ENCODE data around the gene TAF3. TPM values are rescaled to one million over a fixed set of nuclear protein-coding genes. Genes with fewer than 3 reads are reported as not detected.
"Not testable (repeated sequence)": the region's sequence is repeated elsewhere in the genome, so short reads cannot be mapped to it uniquely, and the experiment has no call there.

The TAF3 gene
- 3.3 and 4.1 TPM in 2 replicates for total RNA-seq
- 6.4 and 7.7 TPM in 2 replicates for polyA plus RNA-seq

- DNase-seq (ENCODE audit: low spot score), result peak; percentile 97
- peak within 1 kb of the TSS; percentile 44 for H3K27ac ChIP-seq
These were observed at the start of gene TAF3 for GRCh38 chr10:7818295-7819120. Gene TAF3, plus strand, starts transcription at chr10:7818505. Its CDS starts 205 bp downstream, at chr10:7818710.

GRCh38 chr10:7773845-7774801, 44.2 kb upstream of the TAF3 start:
- Histone ChIP-seq H3K4me3 (no peak overlapping the region), H3K27ac (no peak overlapping the region), H3K79me2 (no peaks in the 10 kb centered on the region), H3K27me3 (no peaks in the 10 kb centered on the region), H3K9me2 (replicated peaks; ENCODE audit: insufficient read depth) (no peaks in the 10 kb centered on the region), H4K20me1 (ENCODE audit: insufficient read depth, poor library complexity, severe bottlenecking) (no peaks in the 10 kb centered on the region), H2AFZ (no peak overlapping the region), H3K4me2 (no peak overlapping the region), H3K36me3 (replicated peaks; ENCODE audit: insufficient read depth, low read depth) (no peaks in the 10 kb centered on the region), H3K9me3 (ENCODE audit: low read depth) (no peaks in the 10 kb centered on the region), H3K4me1 (ENCODE audit: insufficient read depth) (no peaks in the 10 kb centered on the region)
- 85% methylated on average over 10 of the region's 10 CpGs for WGBS (ENCODE audit: low lambda C conversion rate, missing lambda C conversion rate)
- DNase-seq (ENCODE audit: low spot score), result no peak
- TF ChIP-seq EZH2phosphoT487 (IDR thresholded peaks at IDR 0.05; ENCODE audit: low read depth, severe bottlenecking, unreplicated experiment), result no peak

More at GRCh38 chr10:7818295-7819120, at the start of gene TAF3:
- no peaks in the 10 kb centered on the region for H4K20me1 ChIP-seq (ENCODE audit: insufficient read depth, poor library complexity, severe bottlenecking)
- no peaks in the 10 kb centered on the region for H3K9me3 ChIP-seq (ENCODE audit: low read depth)
- no peaks in the 10 kb centered on the region for H3K27me3 ChIP-seq
- no peaks in the 10 kb centered on the region for H3K36me3 ChIP-seq (replicated peaks; ENCODE audit: insufficient read depth, low read depth)
- peak within 1 kb of the TSS; percentile 94 for H3K4me2 ChIP-seq
- peaks cover 35% of the 10 kb centered on the region for H3K79me2 ChIP-seq
- WGBS (ENCODE audit: low lambda C conversion rate, missing lambda C conversion rate), result under 1% methylated on average over 77 of the region's 77 CpGs
- H2AFZ ChIP-seq, result peak within 1 kb of the TSS; percentile 94
- H3K4me1 ChIP-seq (ENCODE audit: insufficient read depth), result no peaks in the 10 kb centered on the region
- H3K9me2 ChIP-seq (replicated peaks; ENCODE audit: insufficient read depth), result no peaks in the 10 kb centered on the region
- H3K4me3 ChIP-seq, result peak within 1 kb of the TSS; percentile 78
- TF ChIP-seq CTCF (IDR thresholded peaks at IDR 0.05; ENCODE audit: poor library complexity) (no peak), EZH2phosphoT487 (IDR thresholded peaks at IDR 0.05; ENCODE audit: low read depth, severe bottlenecking, unreplicated experiment) (no peak), EZH2 (IDR thresholded peaks at IDR 0.05; ENCODE audit: borderline replicate concordance) (no peak)

- Histone ChIP-seq H2AFZ (no peak overlapping the region), H3K4me1 (ENCODE audit: insufficient read depth) (no peaks in the 10 kb centered on the region), H3K27me3 (no peaks in the 10 kb centered on the region), H3K4me3 (no peak overlapping the region), H3K36me3 (replicated peaks; ENCODE audit: insufficient read depth, low read depth) (no peaks in the 10 kb centered on the region), H3K79me2 (peaks cover 7% of the 10 kb centered on the region), H3K9me2 (replicated peaks; ENCODE audit: insufficient read depth) (no peaks in the 10 kb centered on the region), H3K4me2 (no peak overlapping the region), H4K20me1 (ENCODE audit: insufficient read depth, poor library complexity, severe bottlenecking) (no peaks in the 10 kb centered on the region), H3K9me3 (ENCODE audit: low read depth) (no peaks in the 10 kb centered on the region), H3K27ac (no peak overlapping the region)
- WGBS (ENCODE audit: low lambda C conversion rate, missing lambda C conversion rate), result 100% methylated on average over 2 of the region's 2 CpGs
- TF ChIP-seq EZH2 (IDR thresholded peaks at IDR 0.05; ENCODE audit: borderline replicate concordance) (no peak), CTCF (IDR thresholded peaks at IDR 0.05; ENCODE audit: poor library complexity) (no peak), EZH2phosphoT487 (IDR thresholded peaks at IDR 0.05; ENCODE audit: low read depth, severe bottlenecking, unreplicated experiment) (no peak)
- DNase-seq (ENCODE audit: low spot score), result no peak
These were observed 41.5 kb upstream of the TAF3 start for GRCh38 chr10:7776777-7777176.

GRCh38 chr10:7782194-7782593, 36.1 kb upstream of the TAF3 start:
- H3K4me1 ChIP-seq (ENCODE audit: insufficient read depth); H2AFZ ChIP-seq; H3K36me3 ChIP-seq (replicated peaks; ENCODE audit: insufficient read depth, low read depth); H3K4me2 ChIP-seq; H3K27ac ChIP-seq; H3K27me3 ChIP-seq; DNase-seq (ENCODE audit: low spot score); H3K9me3 ChIP-seq (ENCODE audit: low read depth); H3K9me2 ChIP-seq (replicated peaks; ENCODE audit: insufficient read depth); H3K4me3 ChIP-seq: not testable (repeated sequence)
- WGBS (ENCODE audit: low lambda C conversion rate, missing lambda C conversion rate), result 99% methylated on average over 6 of the region's 6 CpGs
- H4K20me1 ChIP-seq (ENCODE audit: insufficient read depth, poor library complexity, severe bottlenecking), result peaks cover 13% of the 10 kb centered on the region
- peaks cover 61% of the 10 kb centered on the region for H3K79me2 ChIP-seq

All from hepatocyte (in vitro differentiated cells).